Heart left ventricle (tissue), 16 donors: ENCODE results near the gene COMMD1. TPM values are rescaled to one million over a fixed set of nuclear protein-coding genes. Genes with fewer than 3 reads are reported as not detected.

Source experiments
- ATAC-seq, 4 donors: fragments of 200-7000 bp; cut with Tn5 transposase; one replicate each; pipeline ENCODE4 v1.9.1; 2020 to 2022; ENCODE audit warnings: moderate library complexity in 4 of 4, mild to moderate bottlenecking in 3 of 4, moderate number of reproducible peaks in 1 of 4
- DNase-seq, 5 donors: peaks; one replicate each; pipeline ENCODE4 v3.0.0-alpha.2; 2020
- H3K27ac ChIP-seq, 12 donors: fragments of 200-600 bp; sonication (generic) in 4 of 12; one replicate each; pipeline versions ENCODE4 v1.5.0 to v1.8.0; 2016 to 2022; ENCODE audit warnings: mild to moderate bottlenecking in 2 of 12
- H3K27me3 ChIP-seq, 9 donors: fragments of 200-600 bp; sonication (generic) in 2 of 9; one replicate each; pipeline versions ENCODE4 v1.5.1 to v1.8.0; 2016 to 2022; ENCODE audit warnings: mild to moderate bottlenecking in 3 of 9
- H3K36me3 ChIP-seq, 9 donors: fragments of 200-600 bp; sonication (generic) in 2 of 9; one replicate each; pipeline versions ENCODE4 v1.5.0 to v1.8.0; 2018 to 2022; ENCODE audit warnings: mild to moderate bottlenecking in 2 of 9
- H3K4me1 ChIP-seq, 12 donors: fragments of 200-600 bp; sonication (generic) in 4 of 12; one replicate each; pipeline versions ENCODE4 v1.5.0 to v1.8.0; 2016 to 2022; ENCODE audit warnings: mild to moderate bottlenecking in 3 of 12
- H3K4me3 ChIP-seq, 12 donors: fragments of 200-600 bp; sonication (generic) in 4 of 12; one replicate each; pipeline versions ENCODE4 v1.5.0 to v1.8.0; 2017 to 2022; ENCODE audit warnings: mild to moderate bottlenecking in 9 of 12, moderate library complexity in 4 of 12
- H3K9me3 ChIP-seq, 12 donors: fragments of 200-600 bp; sonication (generic) in 4 of 12; one replicate each; pipeline versions ENCODE4 v1.5.0 to v1.8.0; 2016 to 2022; ENCODE audit warnings: mild to moderate bottlenecking in 1 of 12
- CTCF ChIP-seq, 12 donors: fragments of 200-600 bp; sonication (generic) in 4 of 12; IDR thresholded peaks; one replicate each; pipeline versions ENCODE4 v1.5.0 to v1.8.0; 2018 to 2022; ENCODE audit warnings: antibody characterized with exemption in 12 of 12, mild to moderate bottlenecking in 5 of 12
- POLR2A ChIP-seq, 2 donors: fragments of 450-650 bp; IDR thresholded peaks; one replicate each; pipeline ENCODE4 v1.6.1; 2017; ENCODE audit warnings: antibody characterized with exemption in 2 of 2, mild to moderate bottlenecking in 2 of 2, moderate library complexity in 2 of 2
- WGBS, 4 donors: extraction: QIAGEN DNeasy Blood & Tissue Kit in 2 of 4; methylation state at CpG; one replicate each; pipeline versions ENCODE4 v1.1.5 to v1.1.7; 2013 to 2018; 5-methylcytosine and 5-hydroxymethylcytosine counted together
- intact Hi-C, 10 donors: fragments of 100-400 bp; cut with DNase I; formaldehyde crosslinking; loops; one replicate each; pipeline versions ENCODE4 v1.11.1 to v1.14.2; 2022
- polyA plus RNA-seq, 2 donors: library from polyadenylated mRNA; stranded (reverse); fragments of 200-250 nt; gene quantifications; one replicate each; pipeline ENCODE4 v1.2.3, GENCODE V29; 2013
- total RNA-seq, 9 donors: library from RNA; depleted of rRNA in 2 of 9; stranded (reverse); fragments of >200 nt in 2 of 9; fragmentation: NEBNext Ultra II Directional in 3 of 9; extraction: Animal tissue kit (Norgen Biotek cat#: 25700) in 3 of 9; gene quantifications; one replicate each; pipeline versions ENCODE4 v1.1.0 to v1.2.4, GENCODE V29; 2016 to 2023
- donor health status: ischemic (EF 13 %, LVEDD 7.1; RV severe dilation, severe dysfunction).
- donor health status: healthy with polysubstance abuse.
- donor health status: DM: no; HTN: yes; CAD: no.
- donor health status: DM: no; HTN: no; CAD: no.
- donor health status: ischemic (EF 25% LVEDD 6.9; RV normal size, moderate dysfunction).
- donor health status: ischemic (EF 25% LVEDD 5.7; RV mildly dilated, moderate dysfunction).
- donor health status: healthy.
- donor health status: DM: yes; HTN: yes; CAD: no.
- donor health status: ischemic (EF 35%, LVEDD 5.7; RV mildly dilated, moderate dysfunction).
- donor health status: nonischemic (EF 11% LVEDD 7.7; RV severe dilation, severe dysfunction).
- donor health status: DM: yes; HTN: yes; CAD: no.
- donor health status: PGD.
- donor health status: ischemic (EF 29% LVEDD 5.4; RV normal size, mild dysfunction).
- donor health status: nonischemic (EF 23%, LVEDD 6.1; RV moderate dilation, normal function).

Gene COMMD1
- total and polyA plus RNA-seq, 11 donors = 50.1 to 99.5 (median 69.3) TPM

GRCh38 chr2:61993422-61994024, 88.0 kb downstream of the COMMD1 start:
- DNase-seq (peak in 1 of 5 donors; percentile 19), ATAC-seq (peak in 3 of 4 donors; percentile 67 to 83 (median 75))
- H3K4me3 ChIP-seq = no peak overlapping the region

GRCh38 chr2:61994531-61994930, 89.1 kb downstream of the COMMD1 start:
- Histone ChIP-seq H3K27me3 (no peaks in the 10 kb centered on the region), H3K4me1 (peaks cover 0 to 25% (median 3%) of the 10 kb centered on the region in 12 donors), H3K9me3 (no peaks in the 10 kb centered on the region), H3K27ac (peak overlapping the region in 1 of 12 donors; percentile 4), H3K4me3 (no peak overlapping the region), H3K36me3 (no peaks in the 10 kb centered on the region)
- 85 to 98% (median 95%) methylated on average over 1 of the region's 1 CpG for WGBS, 4 donors
- no peak for DNase-seq
- TF ChIP-seq CTCF (IDR thresholded peaks at IDR 0.05) = no peak
- TF ChIP-seq POLR2A (IDR thresholded peaks at IDR 0.05) = no peak
- ATAC-seq = no peak
- intact Hi-C loops = loop anchor here in 8 of 10 donors (1.0 to 10.0 kb wide), 9 partner anchors 72 to 418 kb away; partner anchors contain the start of gene B3GNT2 (in 3 of the 8)

More at GRCh38 chr2:61993422-61994024, 88.0 kb downstream of the COMMD1 start:
- no peaks in the 10 kb centered on the region for H3K36me3 ChIP-seq
- H3K27ac ChIP-seq = no peak overlapping the region
- no peaks in the 10 kb centered on the region for H3K27me3 ChIP-seq
- H3K4me1 ChIP-seq = peaks cover 0 to 25% (median 3%) of the 10 kb centered on the region in 12 donors
- TF ChIP-seq CTCF (IDR thresholded peaks at IDR 0.05) (peak; percentile 55 to 86 (median 69)), POLR2A (IDR thresholded peaks at IDR 0.05) (no peak)
- H3K9me3 ChIP-seq = peaks cover 0 to 2% (median 0%) of the 10 kb centered on the region in 12 donors
- intact Hi-C loops = loop anchor here (1.0 to 10.0 kb wide), 13 partner anchors 71 to 419 kb away; partner anchors contain the start of gene B3GNT2 (in 3 of the 10)
- 70 to 78% (median 73%) methylated on average over 3 of the region's 3 CpGs for WGBS, 4 donors

DNA sequence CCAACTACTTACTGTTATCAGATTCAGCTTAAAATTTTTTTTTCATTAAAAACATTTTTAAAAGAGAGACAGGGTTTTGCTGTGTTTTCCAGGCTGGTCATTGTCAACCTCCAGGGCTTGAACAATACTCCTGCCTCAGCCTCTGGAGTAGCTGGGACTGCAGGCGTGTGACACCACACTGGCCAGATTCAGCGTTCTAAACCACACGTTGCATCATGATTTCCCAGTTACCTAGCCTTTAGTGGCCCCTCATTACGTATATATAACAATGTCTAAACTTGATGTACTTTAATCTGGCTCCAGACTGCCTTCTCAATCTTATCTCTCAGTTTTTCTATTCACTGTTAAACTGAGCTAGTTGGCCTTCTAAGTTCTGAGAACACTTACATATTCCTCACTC, 89.6 kb downstream of the COMMD1 start:
- no peak overlapping the region for H3K4me3 ChIP-seq
- no peak for DNase-seq
- no peaks in the 10 kb centered on the region for H3K9me3 ChIP-seq
- peak overlapping the region in 2 of 12 donors; percentile 30 to 37 for H3K27ac ChIP-seq
- 62 to 71% (median 67%) methylated on average over 4 of the region's 4 CpGs for WGBS, 4 donors
- TF ChIP-seq POLR2A (IDR thresholded peaks at IDR 0.05) = no peak
- no peak for TF ChIP-seq CTCF (IDR thresholded peaks at IDR 0.05)
- intact Hi-C loops = loop anchor here in 5 of 10 donors (2.0 to 10.0 kb wide), 5 partner anchors 187 to 417 kb away; partner anchors contain the start of gene B3GNT2 (in 1 of the 5)
- no peaks in the 10 kb centered on the region for H3K27me3 ChIP-seq
- no peaks in the 10 kb centered on the region for H3K36me3 ChIP-seq
- peaks cover 0 to 25% (median 3%) of the 10 kb centered on the region in 12 donors for H3K4me1 ChIP-seq
- ATAC-seq = peak in 3 of 4 donors; percentile 16 to 36 (median 20)

DNA sequence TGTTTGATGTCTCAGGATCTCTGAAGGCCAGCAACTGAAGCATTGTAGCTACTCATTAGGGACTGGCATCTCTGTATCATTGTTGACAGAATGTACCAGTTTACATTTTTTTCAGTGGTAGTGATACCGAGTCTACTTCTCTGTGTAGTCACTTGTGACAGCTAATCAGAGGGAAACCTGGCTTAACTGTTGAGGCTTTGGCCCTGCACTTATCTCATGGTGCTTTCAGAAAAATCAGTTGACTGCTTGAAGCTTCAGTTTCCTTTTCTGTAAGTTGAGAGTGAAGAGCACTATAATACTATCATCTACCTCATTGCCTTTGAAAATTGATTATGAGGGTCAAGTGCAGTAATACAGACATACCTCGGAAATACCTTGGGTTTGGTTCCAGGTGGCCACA, 90.0 kb downstream of the COMMD1 start:
- Histone ChIP-seq H3K9me3 (no peaks in the 10 kb centered on the region), H3K36me3 (no peaks in the 10 kb centered on the region), H3K27ac (peak overlapping the region in 3 of 12 donors; percentile 13 to 37 (median 30)), H3K4me1 (peaks cover 0 to 25% (median 3%) of the 10 kb centered on the region in 12 donors), H3K27me3 (no peaks in the 10 kb centered on the region), H3K4me3 (no peak overlapping the region)
- TF ChIP-seq POLR2A (IDR thresholded peaks at IDR 0.05) (no peak), CTCF (IDR thresholded peaks at IDR 0.05) (no peak)
- intact Hi-C loops = loop anchor here in 5 of 10 donors (2.0 to 10.0 kb wide), 5 partner anchors 187 to 417 kb away; partner anchors contain the start of gene B3GNT2 (in 1 of the 5)
- ATAC-seq = peak; percentile 28 to 66 (median 54)
- WGBS, 4 donors = 44 to 64% (median 55%) methylated on average over 2 of the region's 2 CpGs
- DNase-seq = no peak
